Ishikawa (cell line): ENCODE measurements around the gene KLK8.

ENCODE experiments used
- CEBPB ChIP-seq: IDR thresholded peaks from 2 replicates; pipeline ENCODE4 v1.6.1; 2012
- CREB1 ChIP-seq: IDR thresholded peaks from 2 replicates; pipeline ENCODE4 v1.6.1; 2012; ENCODE audit warnings: low read depth
- EGR1 ChIP-seq: IDR thresholded peaks from 2 replicates; pipeline ENCODE4 v1.6.1; 2012
- EP300 ChIP-seq: IDR thresholded peaks from 2 replicates; pipeline ENCODE4 v1.6.1; 2012; ENCODE audit warnings: borderline replicate concordance
- FOXM1 ChIP-seq: IDR thresholded peaks from 2 replicates; pipeline ENCODE4 v1.6.1; 2012; ENCODE audit warnings: low read depth, borderline replicate concordance
- NFIC ChIP-seq: IDR thresholded peaks from 2 replicates; pipeline ENCODE4 v1.6.1; 2012
- RAD21 ChIP-seq: IDR thresholded peaks from 2 replicates; pipeline ENCODE4 v1.6.1; 2012; ENCODE audit warnings: low read depth
- TAF1 ChIP-seq: IDR thresholded peaks from 2 replicates; pipeline ENCODE4 v1.6.1; 2012; ENCODE audit warnings: low read depth, mild to moderate bottlenecking
- TCF12 ChIP-seq: IDR thresholded peaks from 2 replicates; pipeline ENCODE4 v1.6.1; 2012; ENCODE audit warnings: low read depth
- TEAD4 ChIP-seq: IDR thresholded peaks from 2 replicates; pipeline ENCODE4 v1.6.1; 2012
- YY1 ChIP-seq: IDR thresholded peaks from 2 replicates; pipeline ENCODE4 v1.6.1; 2012; ENCODE audit warnings: low read depth
- ZBTB7A ChIP-seq: IDR thresholded peaks from 2 replicates; pipeline ENCODE4 v1.6.1; 2012; ENCODE audit warnings: low read depth
- TF ChIP-seq, protein P1 (sequence below): IDR thresholded peaks from 2 replicates; pipeline ENCODE4 v1.6.1; 2012; ENCODE audit warnings: low read depth, mild to moderate bottlenecking
- TF ChIP-seq, protein P2 (sequence below): IDR thresholded peaks from 2 replicates; pipeline ENCODE4 v1.6.1; 2012
- TF ChIP-seq, protein P3 (sequence below): IDR thresholded peaks from 2 replicates; pipeline ENCODE4 v1.6.1; 2012

Gene KLK8

DNA sequence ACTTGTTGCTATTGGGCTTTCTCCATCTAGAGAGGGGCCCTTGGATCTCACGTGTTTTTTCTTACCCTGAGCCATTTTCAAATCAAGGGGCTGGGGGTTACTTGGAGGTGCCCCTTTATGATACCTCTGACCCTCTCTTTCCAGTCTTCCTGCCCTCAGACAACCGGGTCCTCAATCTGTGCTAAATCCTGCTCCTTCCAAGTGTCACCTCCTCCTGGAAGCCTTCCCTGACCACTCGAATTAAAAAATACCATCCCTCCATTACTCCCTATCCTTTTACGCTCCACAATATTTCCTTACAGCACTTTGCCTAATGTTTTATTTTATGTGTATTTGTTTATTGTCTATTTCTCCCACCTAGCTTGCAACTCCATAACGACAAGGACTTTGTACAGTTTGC is 3.3 kb downstream of the KLK8 start:
- no peak for TF ChIP-seq YY1
- TF ChIP-seq, protein P1, sequence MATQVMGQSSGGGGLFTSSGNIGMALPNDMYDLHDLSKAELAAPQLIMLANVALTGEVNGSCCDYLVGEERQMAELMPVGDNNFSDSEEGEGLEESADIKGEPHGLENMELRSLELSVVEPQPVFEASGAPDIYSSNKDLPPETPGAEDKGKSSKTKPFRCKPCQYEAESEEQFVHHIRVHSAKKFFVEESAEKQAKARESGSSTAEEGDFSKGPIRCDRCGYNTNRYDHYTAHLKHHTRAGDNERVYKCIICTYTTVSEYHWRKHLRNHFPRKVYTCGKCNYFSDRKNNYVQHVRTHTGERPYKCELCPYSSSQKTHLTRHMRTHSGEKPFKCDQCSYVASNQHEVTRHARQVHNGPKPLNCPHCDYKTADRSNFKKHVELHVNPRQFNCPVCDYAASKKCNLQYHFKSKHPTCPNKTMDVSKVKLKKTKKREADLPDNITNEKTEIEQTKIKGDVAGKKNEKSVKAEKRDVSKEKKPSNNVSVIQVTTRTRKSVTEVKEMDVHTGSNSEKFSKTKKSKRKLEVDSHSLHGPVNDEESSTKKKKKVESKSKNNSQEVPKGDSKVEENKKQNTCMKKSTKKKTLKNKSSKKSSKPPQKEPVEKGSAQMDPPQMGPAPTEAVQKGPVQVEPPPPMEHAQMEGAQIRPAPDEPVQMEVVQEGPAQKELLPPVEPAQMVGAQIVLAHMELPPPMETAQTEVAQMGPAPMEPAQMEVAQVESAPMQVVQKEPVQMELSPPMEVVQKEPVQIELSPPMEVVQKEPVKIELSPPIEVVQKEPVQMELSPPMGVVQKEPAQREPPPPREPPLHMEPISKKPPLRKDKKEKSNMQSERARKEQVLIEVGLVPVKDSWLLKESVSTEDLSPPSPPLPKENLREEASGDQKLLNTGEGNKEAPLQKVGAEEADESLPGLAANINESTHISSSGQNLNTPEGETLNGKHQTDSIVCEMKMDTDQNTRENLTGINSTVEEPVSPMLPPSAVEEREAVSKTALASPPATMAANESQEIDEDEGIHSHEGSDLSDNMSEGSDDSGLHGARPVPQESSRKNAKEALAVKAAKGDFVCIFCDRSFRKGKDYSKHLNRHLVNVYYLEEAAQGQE: no peak
- TF ChIP-seq CEBPB: no peak
- no peak for TF ChIP-seq CREB1
- TF ChIP-seq FOXM1: no peak
- no peak for TF ChIP-seq EGR1
- TF ChIP-seq TCF12: no peak
- TF ChIP-seq TEAD4: no peak

DNA sequence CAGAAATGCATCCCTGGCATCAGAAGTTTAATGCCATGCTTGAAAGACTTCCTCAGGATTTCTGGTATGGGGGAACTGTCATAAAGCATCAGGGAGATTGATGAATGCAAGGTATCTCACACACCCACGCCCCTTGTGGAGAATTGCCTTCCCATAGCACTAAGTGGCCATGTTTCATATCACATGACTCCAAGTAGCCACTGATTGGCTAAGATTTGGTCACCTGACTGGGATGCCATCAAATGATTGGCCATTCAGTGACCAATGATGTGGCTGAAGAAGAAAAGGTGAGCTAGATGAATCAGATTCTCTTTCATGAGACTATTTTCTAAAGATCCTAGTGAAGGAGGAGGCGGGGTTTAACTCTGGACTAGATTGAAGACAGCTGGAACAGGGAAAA is 7.3 kb downstream of the KLK8 start:
- TF ChIP-seq TAF1 (no peak), YY1 (0 out of 2 replicates have a peak, but pooled peaks have one; percentile 20)
- TF ChIP-seq, protein P2, sequence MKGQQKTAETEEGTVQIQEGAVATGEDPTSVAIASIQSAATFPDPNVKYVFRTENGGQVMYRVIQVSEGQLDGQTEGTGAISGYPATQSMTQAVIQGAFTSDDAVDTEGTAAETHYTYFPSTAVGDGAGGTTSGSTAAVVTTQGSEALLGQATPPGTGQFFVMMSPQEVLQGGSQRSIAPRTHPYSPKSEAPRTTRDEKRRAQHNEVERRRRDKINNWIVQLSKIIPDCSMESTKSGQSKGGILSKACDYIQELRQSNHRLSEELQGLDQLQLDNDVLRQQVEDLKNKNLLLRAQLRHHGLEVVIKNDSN: peak; percentile 82

DNA sequence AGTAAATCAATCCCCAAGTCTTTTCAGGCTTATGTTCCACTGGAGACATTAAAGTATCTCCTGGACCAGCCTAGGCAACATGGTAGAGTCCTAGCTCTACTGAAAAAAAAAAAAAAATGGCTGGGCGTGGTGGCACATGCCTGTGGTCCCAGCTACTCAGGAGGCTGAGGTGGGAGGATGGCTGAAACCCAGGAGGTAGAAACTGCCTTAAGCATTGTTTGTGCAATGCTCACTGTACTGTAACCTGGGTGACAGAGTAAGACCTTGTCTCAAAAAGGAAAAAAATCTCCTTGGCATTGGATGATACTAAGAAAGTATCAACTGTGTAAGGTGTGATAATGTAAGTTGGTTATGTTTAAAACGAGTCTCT is 8.8 kb downstream of the KLK8 start:
- TF ChIP-seq CREB1: no peak
- TF ChIP-seq ZBTB7A: no peak
- no peak for TF ChIP-seq NFIC
- TF ChIP-seq, protein P1: no peak
- TF ChIP-seq, protein P2: no peak
- no peak for TF ChIP-seq CEBPB
- TF ChIP-seq, protein P3, sequence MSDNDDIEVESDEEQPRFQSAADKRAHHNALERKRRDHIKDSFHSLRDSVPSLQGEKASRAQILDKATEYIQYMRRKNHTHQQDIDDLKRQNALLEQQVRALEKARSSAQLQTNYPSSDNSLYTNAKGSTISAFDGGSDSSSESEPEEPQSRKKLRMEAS: no peak
- TF ChIP-seq RAD21: no peak

DNA sequence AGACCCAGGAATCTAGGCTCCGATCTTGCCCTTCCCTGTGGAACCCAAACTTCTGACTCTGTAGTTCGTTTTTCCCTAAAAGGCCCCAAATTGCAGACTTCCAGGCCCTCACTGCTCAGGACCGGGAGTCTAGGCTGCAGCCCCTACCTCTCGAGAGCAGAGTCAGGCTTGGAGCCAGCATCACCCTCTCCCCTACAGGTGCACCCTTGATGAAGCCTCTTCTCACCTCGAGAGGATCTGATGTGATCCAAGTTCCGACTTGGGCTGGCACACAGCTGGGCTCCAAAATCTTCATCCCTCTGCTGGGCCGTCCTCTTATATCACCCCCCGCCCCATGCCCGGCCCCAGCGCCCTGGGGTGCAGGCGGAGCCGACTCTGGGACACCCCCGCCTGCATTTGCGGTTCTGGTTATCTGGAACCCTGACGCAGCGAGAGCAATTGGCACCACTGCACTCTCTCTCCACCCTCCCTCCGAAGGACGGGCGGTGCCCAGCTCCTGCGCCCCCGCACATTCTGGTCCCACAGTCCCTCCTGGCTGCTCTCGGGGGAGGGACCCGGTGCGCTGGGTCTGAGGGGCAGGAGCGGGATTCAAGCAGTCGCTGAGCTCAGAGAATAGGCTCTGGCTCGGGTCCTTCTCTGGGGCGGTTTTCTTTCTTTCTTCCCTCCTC is 17.6 kb downstream of the KLK8 start, which contains the start of gene KLK7:
Gene KLK7 (minus strand): TSS at position 293 of the 668 bp plus-strand sequence. CDS start 1,518 bp downstream, outside the sequence.
- TF ChIP-seq TEAD4: no peak

DNA sequence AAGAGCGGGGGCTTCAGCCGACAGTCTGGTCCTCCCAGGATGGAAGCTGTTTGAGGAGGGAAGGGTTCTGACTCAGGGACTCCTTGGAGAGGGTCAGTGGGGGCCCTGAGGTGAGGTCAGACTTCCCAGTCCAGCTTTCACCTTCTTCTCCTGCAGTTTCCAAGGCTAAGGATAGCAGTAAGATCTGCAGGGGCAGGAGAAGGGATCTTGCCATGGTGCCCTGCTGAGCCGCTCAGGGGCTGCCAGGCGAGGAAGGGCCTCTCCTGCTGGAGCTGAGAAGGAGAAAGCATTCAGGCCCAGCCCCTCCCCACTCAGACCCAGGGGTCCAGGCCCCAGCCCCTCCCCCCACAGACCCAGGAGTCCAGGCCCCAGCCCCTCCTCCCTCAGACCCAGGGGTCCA is 19.2 kb downstream of the KLK8 start:
- TF ChIP-seq RAD21 (no peak), ZBTB7A (no peak), EGR1 (no peak), YY1 (no peak), EP300 (no peak)

DNA sequence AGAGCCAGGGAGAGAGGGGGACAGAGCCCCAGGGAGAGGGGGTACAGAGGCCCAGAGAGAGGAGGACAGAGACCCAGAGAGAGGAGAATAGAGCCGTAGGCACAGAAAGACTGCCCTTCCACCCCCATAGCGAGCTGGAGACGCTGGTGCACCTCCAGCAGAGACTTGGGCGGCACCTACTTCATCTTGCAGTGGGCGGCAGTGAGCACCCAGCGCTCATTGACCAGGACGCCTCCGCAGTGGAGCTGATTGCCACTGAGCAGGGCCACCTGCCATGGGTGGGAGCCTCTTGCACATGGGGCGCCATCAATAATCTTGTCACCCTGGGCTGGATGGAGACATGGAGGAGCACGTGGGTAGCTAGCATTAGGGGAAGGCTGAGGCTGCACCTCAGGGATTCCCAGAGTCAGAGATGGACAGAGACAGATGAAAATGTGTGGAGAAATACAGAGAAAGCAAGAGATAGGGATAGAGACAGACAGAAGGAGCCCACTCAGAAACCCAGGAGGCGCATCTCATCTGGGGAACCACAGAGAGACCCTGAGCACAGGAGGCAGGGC is 19.7 kb downstream of the KLK8 start:
- no peak for TF ChIP-seq TCF12
- no peak for TF ChIP-seq EGR1
- TF ChIP-seq, protein P2: no peak
- TF ChIP-seq ZBTB7A: no peak
- TF ChIP-seq CEBPB: no peak
- no peak for TF ChIP-seq NFIC
- no peak for TF ChIP-seq EP300
- TF ChIP-seq TAF1: no peak
- no peak for TF ChIP-seq YY1
- TF ChIP-seq, protein P3: no peak
- no peak for TF ChIP-seq TEAD4
- TF ChIP-seq, protein P1: no peak
